OCI-LY1 (cell line): Measurements from ENCODE around the gene USP34.

ENCODE experiments used
- EZH2 ChIP-seq: fragments of 200-600 bp; sonication (generic), shearing (Covaris generic); IDR thresholded peaks from 2 replicates; pipeline ENCODE4 v1.8.0; 2017; ENCODE audit warnings: borderline replicate concordance, mixed run types, mild to moderate bottlenecking, antibody characterized with exemption, low read length, moderate library complexity, mixed read lengths
- TF ChIP-seq, protein P1 (sequence below): fragments of 200-600 bp; sonication (generic), shearing (Covaris generic); IDR thresholded peaks from 2 replicates; pipeline ENCODE4 v1.5.1; 2017; ENCODE audit warnings: mild to moderate bottlenecking, antibody characterized with exemption, low read length, moderate library complexity, mixed read lengths

DNA sequence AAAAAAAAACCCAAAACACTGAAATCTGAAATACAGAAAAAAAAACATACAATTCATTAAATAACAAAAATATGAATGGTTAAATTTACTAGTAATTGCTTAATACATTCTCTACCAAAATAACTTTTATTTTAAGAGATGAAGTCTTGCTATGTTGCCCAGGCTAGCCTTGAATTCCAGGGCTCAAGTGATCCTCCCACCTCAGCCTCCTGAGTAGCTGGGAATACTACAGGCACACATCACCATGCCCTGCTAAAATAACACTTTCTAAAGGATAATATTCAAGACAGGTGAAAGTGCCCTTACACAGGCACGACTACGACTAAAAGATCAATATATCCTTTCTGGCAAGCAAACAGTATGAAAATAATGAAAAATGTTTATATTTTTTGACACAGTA is 9.5 kb downstream of the USP34 start:
- TF ChIP-seq, protein P1, sequence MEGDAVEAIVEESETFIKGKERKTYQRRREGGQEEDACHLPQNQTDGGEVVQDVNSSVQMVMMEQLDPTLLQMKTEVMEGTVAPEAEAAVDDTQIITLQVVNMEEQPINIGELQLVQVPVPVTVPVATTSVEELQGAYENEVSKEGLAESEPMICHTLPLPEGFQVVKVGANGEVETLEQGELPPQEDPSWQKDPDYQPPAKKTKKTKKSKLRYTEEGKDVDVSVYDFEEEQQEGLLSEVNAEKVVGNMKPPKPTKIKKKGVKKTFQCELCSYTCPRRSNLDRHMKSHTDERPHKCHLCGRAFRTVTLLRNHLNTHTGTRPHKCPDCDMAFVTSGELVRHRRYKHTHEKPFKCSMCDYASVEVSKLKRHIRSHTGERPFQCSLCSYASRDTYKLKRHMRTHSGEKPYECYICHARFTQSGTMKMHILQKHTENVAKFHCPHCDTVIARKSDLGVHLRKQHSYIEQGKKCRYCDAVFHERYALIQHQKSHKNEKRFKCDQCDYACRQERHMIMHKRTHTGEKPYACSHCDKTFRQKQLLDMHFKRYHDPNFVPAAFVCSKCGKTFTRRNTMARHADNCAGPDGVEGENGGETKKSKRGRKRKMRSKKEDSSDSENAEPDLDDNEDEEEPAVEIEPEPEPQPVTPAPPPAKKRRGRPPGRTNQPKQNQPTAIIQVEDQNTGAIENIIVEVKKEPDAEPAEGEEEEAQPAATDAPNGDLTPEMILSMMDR: no peak
- TF ChIP-seq EZH2: no peak
